Liver (tissue), 9 donors: Measurements from ENCODE around the gene GFOD2. TPM values are rescaled to one million over a fixed set of nuclear protein-coding genes. Genes with fewer than 3 reads are reported as not detected.

ENCODE experiments used
- DNase-seq: peaks from one replicate; pipeline ENCODE4 v3.0.0-alpha.2; 2017; ENCODE audit warnings: low spot score
- H3K27ac ChIP-seq, 2 donors: one replicate each; pipeline ENCODE4 v1.7.0; 2013; ENCODE audit warnings: inconsistent platforms in 2 of 2, low read length in 2 of 2, control low read depth in 1 of 2, low read depth in 1 of 2, mild to moderate bottlenecking in 1 of 2
- H3K27me3 ChIP-seq, 4 donors: one replicate each; pipeline versions ENCODE4 v1.6.1 to v1.7.0; 2013; ENCODE audit warnings: low read length in 3 of 4, inconsistent platforms in 1 of 4, mild to moderate bottlenecking in 1 of 4, moderate library complexity in 1 of 4; ENCODE audit not compliant: control insufficient read depth in 4 of 4, insufficient read depth in 4 of 4
- H3K36me3 ChIP-seq, 4 donors: one replicate each; pipeline versions ENCODE4 v1.6.1 to v1.7.0; 2013; ENCODE audit warnings: low read length in 3 of 4, mild to moderate bottlenecking in 3 of 4, low read depth in 1 of 4, moderate library complexity in 1 of 4; ENCODE audit not compliant: control insufficient read depth in 4 of 4, insufficient read depth in 3 of 4
- H3K4me1 ChIP-seq, 4 donors: one replicate each; pipeline versions ENCODE4 v1.6.1 to v1.7.0; 2013; ENCODE audit warnings: low read length in 3 of 4, mild to moderate bottlenecking in 3 of 4, moderate library complexity in 1 of 4; ENCODE audit not compliant: control insufficient read depth in 4 of 4, insufficient read depth in 4 of 4
- H3K4me3 ChIP-seq, 3 donors: one replicate each; pipeline versions ENCODE4 v1.6.1 to v1.7.0; 2013; ENCODE audit warnings: low read length in 3 of 3, control low read depth in 1 of 3, low read depth in 1 of 3, mild to moderate bottlenecking in 1 of 3
- H3K9ac ChIP-seq, 2 donors: one replicate each; pipeline ENCODE4 v1.7.0; 2013; ENCODE audit warnings: low read length in 2 of 2, mild to moderate bottlenecking in 2 of 2, moderate library complexity in 2 of 2, control low read depth in 1 of 2, low read depth in 1 of 2
- H3K9me3 ChIP-seq, 4 donors: one replicate each; pipeline versions ENCODE4 v1.6.1 to v1.7.0; 2013; ENCODE audit warnings: low read length in 3 of 4; ENCODE audit not compliant: control insufficient read depth in 4 of 4
- CTCF ChIP-seq: fragments of 150-350 bp; IDR thresholded peaks from 2 replicates; pipeline ENCODE4 v1.5.1; 2017; ENCODE audit warnings: improper control_type of control experiment, low read depth, low read length; ENCODE audit not compliant: missing input control
- EGR1 ChIP-seq, 2 donors: IDR thresholded peaks; 2 replicates each; pipeline ENCODE4 v1.6.1; 2016 to 2018; ENCODE audit warnings: antibody characterized with exemption in 2 of 2, low read depth in 2 of 2
- FOXA1 ChIP-seq: IDR thresholded peaks from 2 replicates; pipeline ENCODE4 v1.6.1; 2016; ENCODE audit warnings: antibody characterized with exemption
- FOXA2 ChIP-seq: IDR thresholded peaks from 2 replicates; pipeline ENCODE4 v1.6.1; 2016; ENCODE audit warnings: antibody characterized with exemption
- GABPA ChIP-seq, 2 donors: IDR thresholded peaks in 1 of 2; conservative IDR thresholded peaks in 1 of 2; 2 replicates each; pipeline ENCODE4 v1.6.1; 2016; ENCODE audit warnings: antibody characterized with exemption in 2 of 2, mild to moderate bottlenecking in 1 of 2, moderate library complexity in 1 of 2
- HNF4A ChIP-seq, 2 donors: conservative IDR thresholded peaks; 2 replicates each; pipeline ENCODE4 v1.6.1; 2016; ENCODE audit warnings: antibody characterized with exemption in 2 of 2, mild to moderate bottlenecking in 2 of 2
- HNF4G ChIP-seq: IDR thresholded peaks from 2 replicates; pipeline ENCODE4 v1.6.1; 2016; ENCODE audit warnings: antibody characterized with exemption
- JUND ChIP-seq, 2 donors: IDR thresholded peaks; 2 replicates each; pipeline ENCODE4 v1.6.1; 2016; ENCODE audit warnings: antibody characterized with exemption in 2 of 2
- NR2F2 ChIP-seq: IDR thresholded peaks from 2 replicates; pipeline ENCODE4 v1.6.1; 2016; ENCODE audit warnings: antibody characterized with exemption
- RAD21 ChIP-seq, 2 donors: IDR thresholded peaks; 2 replicates each; pipeline ENCODE4 v1.6.1; 2016; ENCODE audit warnings: antibody characterized with exemption in 2 of 2, mild to moderate bottlenecking in 2 of 2
- REST ChIP-seq: IDR thresholded peaks from 2 replicates; pipeline ENCODE4 v1.6.1; 2016; ENCODE audit warnings: antibody characterized with exemption, mild to moderate bottlenecking
- SP1 ChIP-seq: IDR thresholded peaks from 2 replicates; pipeline ENCODE4 v1.6.1; 2018; ENCODE audit warnings: antibody characterized with exemption, mild to moderate bottlenecking
- TAF1 ChIP-seq: conservative IDR thresholded peaks from 2 replicates; pipeline ENCODE4 v1.6.1; 2016; ENCODE audit warnings: antibody characterized with exemption, mild to moderate bottlenecking
- YY1 ChIP-seq: IDR thresholded peaks from 2 replicates; pipeline ENCODE4 v1.6.1; 2016; ENCODE audit warnings: antibody characterized with exemption, mild to moderate bottlenecking
- ZBTB33 ChIP-seq: IDR thresholded peaks from 2 replicates; pipeline ENCODE4 v1.6.1; 2016; ENCODE audit warnings: antibody characterized with exemption
- WGBS: extraction: QIAGEN DNeasy Blood & Tissue Kit; methylation state at CpG from one replicate; pipeline ENCODE4 v1.1.7; 2013; 5-methylcytosine and 5-hydroxymethylcytosine counted together
- polyA plus RNA-seq, 2 donors: library from polyadenylated mRNA; stranded (reverse) in 1 of 2; unstranded in 1 of 2; fragments of 200-250 nt in 1 of 2; fragments of >200 nt in 1 of 2; fragmentation: Nextera tagmentation in 1 of 2; extraction: Ambion mirVana in 1 of 2; gene quantifications; one replicate each; pipeline versions ENCODE4 v1.2.1 to v1.2.3, GENCODE V29; 2013 to 2015
- total RNA-seq, 2 donors: library from RNA; depleted of rRNA; stranded (reverse); fragments of >200 nt; gene quantifications; one replicate each; pipeline ENCODE4 v1.2.3, GENCODE V29; 2014
- TF ChIP-seq, protein P1 (sequence below): IDR thresholded peaks from 2 replicates; pipeline ENCODE4 v1.6.1; 2016; ENCODE audit warnings: antibody characterized with exemption
- TF ChIP-seq, protein P2 (sequence below): IDR thresholded peaks from 2 replicates; pipeline ENCODE4 v1.6.1; 2016; ENCODE audit warnings: antibody characterized with exemption
- donor health status: healthy.
- donor health status: healthy.
- donor health status: healthy.
- donor health status: healthy.
- donor health status: healthy.

Gene GFOD2
- total and polyA plus RNA-seq, 4 donors, result 12.7 to 48.8 (median 28.9) TPM

DNA sequence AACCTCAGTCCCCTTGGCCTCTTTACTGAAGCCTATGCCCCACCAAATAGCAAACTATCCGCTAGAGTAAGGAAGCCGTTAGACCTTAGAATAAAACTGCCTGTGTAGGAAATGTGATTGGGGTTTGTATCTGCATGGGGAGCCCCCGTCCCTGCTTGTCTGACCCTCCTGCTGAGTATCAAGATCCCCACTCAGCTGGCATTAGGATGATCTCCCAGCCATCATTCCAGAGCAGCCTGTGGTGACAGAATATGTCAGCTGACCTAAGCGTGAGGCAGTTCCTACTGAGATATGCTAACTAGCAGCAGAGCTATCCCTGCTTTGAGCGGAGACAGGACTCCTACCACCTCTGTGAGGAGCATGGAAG is 645 bp upstream of the GFOD2 start:
- peaks cover 4 to 48% (median 37%) of the 10 kb centered on the region in 4 donors for H3K4me1 ChIP-seq
- peak; percentile 52 for DNase-seq
- H3K4me3 ChIP-seq, result peak overlapping the region; percentile 81 to 88 (median 84)
- TF ChIP-seq, protein P1, sequence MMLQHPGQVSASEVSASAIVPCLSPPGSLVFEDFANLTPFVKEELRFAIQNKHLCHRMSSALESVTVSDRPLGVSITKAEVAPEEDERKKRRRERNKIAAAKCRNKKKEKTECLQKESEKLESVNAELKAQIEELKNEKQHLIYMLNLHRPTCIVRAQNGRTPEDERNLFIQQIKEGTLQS, result no peak
- TF ChIP-seq YY1 (peak; percentile 19), SP1 (no peak), TAF1 (no peak), FOXA1 (no peak), HNF4G (no peak), JUND (IDR thresholded peaks at IDR 0.05) (no peak), RAD21 (IDR thresholded peaks at IDR 0.05) (no peak), CTCF (no peak), EGR1 (IDR thresholded peaks at IDR 0.05; ENCODE audit: low read depth in 2 of 2) (no peak), ZBTB33 (peak; percentile 7), REST (no peak)
- TF ChIP-seq, protein P2, sequence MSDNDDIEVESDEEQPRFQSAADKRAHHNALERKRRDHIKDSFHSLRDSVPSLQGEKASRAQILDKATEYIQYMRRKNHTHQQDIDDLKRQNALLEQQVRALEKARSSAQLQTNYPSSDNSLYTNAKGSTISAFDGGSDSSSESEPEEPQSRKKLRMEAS, result no peak
- peak overlapping the region; percentile 96 to 100 for H3K9ac ChIP-seq
- no peaks in the 10 kb centered on the region for H3K27me3 ChIP-seq
- H3K27ac ChIP-seq, result peak overlapping the region; percentile 90 to 96
- H3K9me3 ChIP-seq, result no peaks in the 10 kb centered on the region
- WGBS, result under 1% methylated on average over 5 of the region's 5 CpGs
- peaks cover 0 to 3% (median 2%) of the 10 kb centered on the region in 4 donors for H3K36me3 ChIP-seq

DNA sequence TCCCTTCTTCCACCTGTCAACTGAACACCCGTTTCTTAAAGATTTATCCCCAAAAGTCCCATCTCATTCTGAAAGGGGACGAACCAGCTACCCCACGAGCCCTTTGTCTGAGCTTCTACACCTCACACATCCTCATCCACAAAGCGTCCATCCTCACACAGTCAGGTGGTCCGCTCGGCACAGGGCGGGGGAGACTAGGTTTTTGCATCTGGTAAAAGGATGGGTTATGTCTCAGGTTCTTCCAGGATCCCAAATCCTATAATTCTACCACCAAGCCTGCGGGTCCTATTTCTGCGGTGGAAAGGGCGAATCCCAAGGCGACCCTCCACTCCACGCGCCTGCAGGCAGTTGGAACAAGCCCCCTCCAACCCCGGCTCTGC is 458 bp downstream of the GFOD2 start:
- H3K36me3 ChIP-seq, result no peaks in the 10 kb centered on the region
- H3K4me1 ChIP-seq, result peaks cover 2 to 54% (median 41%) of the 10 kb centered on the region in 4 donors
- H3K9ac ChIP-seq, result peak overlapping the region; percentile 76 to 80
- no peaks in the 10 kb centered on the region for H3K9me3 ChIP-seq
- no peak for DNase-seq
- H3K27me3 ChIP-seq, result no peaks in the 10 kb centered on the region
- under 1% methylated on average over 14 of the region's 14 CpGs for WGBS
- peak overlapping the region; percentile 90 to 96 for H3K27ac ChIP-seq
- peak overlapping the region; percentile 84 to 88 (median 88) for H3K4me3 ChIP-seq
- TF ChIP-seq REST, result no peak
- TF ChIP-seq TAF1, result no peak
- TF ChIP-seq NR2F2, result no peak
- no peak for TF ChIP-seq FOXA1
- no peak for TF ChIP-seq RAD21 (IDR thresholded peaks at IDR 0.05)
- no peak for TF ChIP-seq HNF4A (conservative IDR thresholded peaks at IDR 0.05)
- no peak for TF ChIP-seq CTCF
- TF ChIP-seq, protein P1, result no peak
- TF ChIP-seq HNF4G, result no peak
- no peak for TF ChIP-seq JUND (IDR thresholded peaks at IDR 0.05)
- TF ChIP-seq FOXA2, result no peak
- TF ChIP-seq GABPA (IDR thresholded peaks at IDR 0.05 in 1 of 2, conservative IDR thresholded peaks at IDR 0.05 in 1 of 2), result no peak
